ENCODE results near the gene CORO1A.
"Not testable (repeated sequence)": the region's sequence is repeated elsewhere in the genome, so short reads cannot be mapped to it uniquely, and the experiment has no call there.

CORO1A gene

DNA sequence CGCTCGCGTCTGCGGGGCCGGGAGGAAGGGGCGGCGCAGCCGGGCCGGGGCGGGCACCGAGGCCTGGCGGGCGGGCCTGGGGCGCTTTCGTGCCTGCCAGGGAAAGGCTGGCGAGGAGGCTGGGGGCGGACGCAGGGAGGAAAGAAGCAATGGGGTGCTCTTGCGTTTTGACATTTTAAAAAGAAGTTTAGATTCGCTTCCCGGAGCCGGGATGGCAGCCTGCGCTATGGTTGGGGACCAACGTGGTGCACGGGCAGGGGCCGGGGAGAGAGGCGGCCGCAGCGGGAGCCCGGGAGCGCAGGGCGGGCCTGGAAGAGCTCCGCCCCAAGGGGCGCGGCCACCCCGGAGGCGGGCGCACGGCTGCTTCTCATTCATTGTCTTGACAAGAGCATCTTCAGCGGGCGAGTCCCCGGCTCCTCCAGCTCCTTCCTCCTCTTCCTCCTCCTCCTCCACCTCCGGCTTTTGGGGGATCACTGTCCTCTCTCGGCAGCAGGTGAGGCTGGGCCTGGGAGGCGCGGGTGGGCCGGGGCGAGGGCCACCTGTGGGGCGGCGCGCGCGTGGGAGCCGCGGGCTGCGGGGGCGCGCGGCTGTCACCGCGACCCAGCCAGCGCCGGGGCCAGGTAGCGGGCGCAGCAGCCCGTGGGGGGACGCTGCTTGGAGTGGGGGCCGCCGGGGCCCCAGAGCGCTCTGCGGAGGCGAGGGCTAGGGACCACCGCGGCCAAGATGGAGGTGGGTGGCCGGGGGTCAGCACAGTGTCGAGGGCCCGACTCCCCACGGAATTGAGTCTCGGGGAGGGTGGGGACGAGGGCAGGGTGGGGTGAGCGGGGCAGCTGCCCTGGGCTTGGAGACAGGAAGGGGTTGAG, at the start of gene CORO1A:
Gene CORO1A, plus strand, starts transcription at position 370 of the 863 bp plus-strand sequence. CDS start 1,608 bp downstream, outside the sequence.
- peak; percentile 72 for DNase-seq

- DNase-seq = no peak
These were observed 46.3 kb upstream of the CORO1A start for GRCh38 chr16:30136971-30137605.

DNA sequence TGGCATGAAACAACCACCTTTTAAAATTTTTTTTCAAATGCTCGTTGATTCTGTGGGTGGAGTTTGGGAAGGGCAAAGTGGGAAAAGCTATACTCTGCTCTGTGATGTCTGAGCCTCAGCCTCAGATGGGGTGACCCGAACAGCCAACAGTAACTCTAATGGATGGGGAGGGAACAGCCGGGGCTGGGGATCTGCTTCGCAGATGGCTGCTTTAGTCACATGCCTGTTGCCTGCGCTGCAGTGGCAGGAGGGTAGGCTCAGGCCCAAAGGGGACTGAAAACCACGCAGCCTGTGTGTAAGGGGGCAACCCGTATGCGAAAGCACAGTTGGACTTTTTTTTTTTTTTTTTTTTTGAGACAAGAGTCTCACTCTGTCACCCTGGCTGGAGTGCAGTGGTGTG, 45.5 kb upstream of the CORO1A start:
- DNase-seq = no peak

DNA sequence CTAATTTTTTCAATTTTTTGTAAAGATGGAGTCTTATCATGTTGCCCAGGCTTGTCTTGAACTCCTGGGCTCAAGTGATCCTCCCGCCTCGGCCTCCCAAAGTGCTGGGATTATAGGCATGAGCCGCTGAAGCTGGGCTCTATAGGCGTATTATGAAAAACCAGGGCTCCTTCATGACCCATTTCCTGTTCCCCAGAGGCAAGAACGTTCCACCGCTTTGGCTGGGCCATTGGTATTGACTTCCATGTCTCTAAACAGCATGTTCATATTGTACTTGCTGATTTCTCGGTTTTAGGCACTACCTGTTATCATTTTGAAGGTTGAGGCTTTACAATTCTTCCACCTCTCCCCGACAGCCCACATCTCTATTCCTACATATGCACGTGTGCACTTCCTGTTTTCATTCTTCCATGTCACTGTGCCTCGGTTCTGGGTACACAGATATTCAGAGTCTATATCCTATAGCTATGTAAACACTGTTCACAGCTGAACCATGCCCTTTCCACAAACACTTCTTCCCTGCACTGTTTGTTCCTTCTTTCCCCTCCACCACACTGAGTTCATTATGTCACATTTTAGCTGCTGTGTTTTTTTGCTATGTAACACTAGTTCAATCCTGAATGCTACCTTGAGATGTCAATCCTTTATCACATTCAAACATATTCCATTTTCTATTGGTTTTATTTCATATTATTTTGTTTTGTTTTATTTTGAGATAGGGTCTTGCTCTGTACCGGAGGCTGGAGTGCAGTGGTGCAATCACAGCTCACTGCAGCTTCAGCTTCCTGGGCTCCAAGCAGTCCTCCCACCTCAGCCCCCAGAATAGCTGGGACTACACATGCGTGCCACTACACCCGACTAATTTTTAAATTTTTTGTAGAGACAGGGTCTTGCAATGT, 43.6 kb upstream of the CORO1A start:
- DNase-seq = no peak

DNA sequence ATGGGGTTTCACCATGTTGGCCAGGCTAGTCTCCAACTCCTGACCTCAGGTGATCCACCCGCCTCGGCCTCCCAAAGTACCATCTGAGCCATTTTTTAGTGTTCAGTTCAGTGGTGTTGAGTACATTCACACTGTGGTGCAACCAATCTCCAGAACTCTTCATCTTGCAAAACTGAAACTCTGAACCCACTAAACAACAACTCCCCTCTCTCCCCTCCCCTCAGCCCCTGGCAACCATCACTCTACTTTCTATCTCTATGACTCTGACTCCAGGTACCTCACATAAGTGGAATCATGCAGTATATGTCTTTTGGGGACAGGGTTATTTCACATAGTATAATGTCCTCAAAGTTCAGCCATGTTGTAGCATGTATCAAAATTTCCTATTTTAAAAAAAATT, 41.7 kb upstream of the CORO1A start:
- DNase-seq = no peak

- DNase-seq = no peak
These were observed 40.6 kb upstream of the CORO1A start for GRCh38 chr16:30142672-30143346.

GRCh38 chr16:30143347-30143702, 40.1 kb upstream of the CORO1A start:
- no peak for DNase-seq

GRCh38 chr16:30144017-30144416, 39.4 kb upstream of the CORO1A start:
- no peak for DNase-seq

DNA sequence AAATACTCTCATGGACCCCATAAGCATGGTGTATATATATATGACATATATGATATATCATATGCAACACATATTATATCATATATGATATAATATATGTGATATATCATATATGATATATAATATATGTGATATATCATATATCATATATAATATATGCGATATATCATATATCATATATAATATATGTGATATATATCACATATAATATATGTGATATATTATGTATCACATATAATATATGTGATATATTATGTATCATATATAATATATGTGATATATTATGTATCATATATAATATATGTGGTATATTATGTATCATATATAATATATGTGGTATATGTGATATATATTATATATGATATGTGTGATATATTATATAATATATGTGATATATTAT, 38.5 kb upstream of the CORO1A start:
- no peak for DNase-seq

DNA sequence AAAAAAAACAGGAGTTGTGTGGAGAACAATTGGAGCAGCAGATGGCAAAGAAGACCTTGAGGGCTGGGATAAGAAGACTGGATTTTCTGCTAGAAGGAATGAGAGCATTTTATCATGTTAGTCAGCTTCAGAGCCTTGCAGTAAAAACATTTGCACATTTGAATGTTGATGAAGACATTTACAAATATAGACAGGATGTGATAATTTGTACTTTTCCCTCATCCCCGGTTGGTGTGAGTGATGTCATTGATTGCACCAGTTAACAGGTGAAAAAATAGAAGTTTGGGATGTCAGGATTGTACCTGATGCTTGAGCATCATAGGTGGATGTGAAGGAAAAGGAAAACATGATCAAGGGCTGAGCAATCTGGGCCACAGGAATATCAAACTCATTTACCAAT, 37.7 kb upstream of the CORO1A start:
- DNase-seq = no peak

DNA sequence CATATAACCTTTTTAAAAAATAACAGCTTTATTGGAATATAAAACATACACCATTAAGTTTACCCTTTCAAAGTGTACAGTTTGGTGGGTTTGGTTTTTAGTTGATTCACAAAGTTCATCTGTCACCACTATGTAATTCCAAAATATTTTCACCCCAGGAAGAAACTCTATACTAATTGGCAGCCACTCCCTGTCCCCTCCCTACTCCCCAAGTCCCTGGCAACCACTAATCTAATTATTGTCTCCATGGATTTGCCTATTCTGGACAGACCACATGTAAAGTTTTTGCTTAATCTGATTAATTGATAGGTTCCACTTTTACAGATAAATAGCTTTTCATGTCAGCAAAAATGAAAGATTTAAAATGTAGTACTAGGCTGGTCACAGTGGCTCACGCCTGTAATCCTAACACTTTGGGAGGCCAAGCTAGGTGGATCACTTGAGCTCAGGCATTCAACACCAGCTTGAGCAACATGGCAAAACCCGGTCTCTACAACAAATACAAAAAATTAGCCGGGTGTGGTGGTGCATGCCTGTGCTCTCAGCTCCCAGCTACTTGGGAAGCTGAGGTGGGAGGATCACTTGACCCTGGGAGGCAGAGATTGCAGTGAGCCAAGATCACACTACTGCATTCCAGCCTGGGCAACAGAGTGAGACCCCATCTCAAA, 35.4 kb upstream of the CORO1A start:
- no peak for DNase-seq

DNA sequence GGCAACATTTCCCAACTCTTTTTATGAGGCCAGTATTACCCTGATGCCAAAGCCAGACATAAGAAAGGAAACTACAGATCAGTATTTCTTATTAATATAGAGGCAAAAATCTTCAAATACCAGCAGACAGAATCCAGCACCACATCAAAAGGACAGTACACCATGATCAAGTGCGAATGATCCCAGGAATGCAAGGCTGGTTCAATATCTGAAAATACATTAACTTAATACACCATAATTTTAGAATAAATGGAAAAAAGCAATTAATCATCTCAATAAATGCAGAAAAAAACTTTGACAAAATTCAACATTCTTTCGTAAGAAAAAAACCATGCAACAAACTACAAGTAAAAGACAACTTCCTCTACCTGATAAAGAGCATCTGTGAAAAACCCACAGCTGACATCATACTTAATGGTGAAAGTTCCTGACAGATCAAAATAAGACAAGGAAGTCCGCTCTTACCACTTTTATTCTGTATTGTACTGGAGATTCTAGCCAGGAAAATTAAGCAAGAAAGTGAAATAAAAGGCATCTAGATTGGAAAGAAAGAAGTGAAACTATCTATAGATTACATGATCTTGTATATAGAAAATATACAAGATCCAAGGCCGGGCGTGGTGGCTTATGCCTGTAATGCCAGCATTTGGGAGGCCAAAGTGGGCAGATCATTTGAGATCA, 34.0 kb upstream of the CORO1A start:
- no peak for DNase-seq

DNA sequence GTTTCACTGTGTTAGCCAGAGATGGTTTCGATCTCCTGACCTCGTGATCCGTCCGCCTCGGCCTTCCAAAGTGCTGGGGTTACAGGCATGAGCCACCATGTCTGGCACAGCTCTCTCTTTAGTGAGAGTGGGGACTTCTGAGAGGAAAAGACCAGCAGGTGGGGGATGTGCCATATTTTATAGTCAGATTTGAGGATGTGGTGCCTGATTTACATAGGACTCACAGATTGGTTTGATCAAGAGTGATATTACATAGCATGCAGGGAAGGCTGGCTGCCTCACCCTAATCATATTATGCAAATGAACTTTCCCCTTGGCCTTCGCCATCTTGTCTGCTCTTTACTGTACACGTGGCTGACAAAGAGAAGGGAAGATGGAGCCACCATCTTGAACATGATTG, 32.3 kb upstream of the CORO1A start:
- no peak for DNase-seq

DNA sequence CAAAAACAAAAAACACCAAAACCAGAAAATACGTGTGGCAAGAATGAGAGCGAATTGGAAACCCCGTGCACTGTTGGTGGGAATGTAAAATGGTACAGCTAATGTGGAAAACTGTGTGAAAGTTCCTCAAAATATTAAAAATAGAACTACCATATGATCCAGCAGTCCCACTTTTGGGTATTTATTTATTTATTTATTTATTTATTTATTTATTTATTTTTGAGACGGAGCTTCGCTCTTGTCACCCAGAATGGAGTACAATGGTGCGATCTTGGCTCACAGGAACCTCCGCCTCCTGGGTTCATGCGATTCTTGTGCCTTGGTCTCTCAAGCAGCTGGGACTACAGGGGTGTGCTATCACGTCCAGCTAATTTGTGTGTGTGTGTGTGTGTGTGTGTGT, 30.9 kb upstream of the CORO1A start:
- DNase-seq = no peak

GRCh38 chr16:30155188-30155587, 28.2 kb upstream of the CORO1A start:
- DNase-seq = no peak

DNA sequence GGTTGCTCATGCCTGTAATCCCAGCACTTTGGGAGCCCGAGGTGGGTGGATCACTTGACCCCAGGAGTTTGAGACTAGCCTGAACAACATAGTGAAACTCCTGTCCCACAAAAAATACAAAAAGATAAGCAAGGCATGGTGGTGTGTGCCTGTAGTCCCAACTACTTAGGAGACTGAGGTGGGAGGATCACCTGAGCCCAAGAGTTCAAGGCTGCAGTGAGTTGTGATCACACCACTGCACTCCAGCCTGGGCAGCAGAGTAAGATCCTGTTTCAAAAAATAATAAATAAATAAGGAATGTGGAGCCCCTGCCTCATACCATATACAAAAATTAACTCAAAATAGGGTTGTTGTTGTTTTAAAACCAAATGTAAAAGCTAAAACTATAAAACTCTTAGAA, 26.2 kb upstream of the CORO1A start:
- DNase-seq = no peak

DNA sequence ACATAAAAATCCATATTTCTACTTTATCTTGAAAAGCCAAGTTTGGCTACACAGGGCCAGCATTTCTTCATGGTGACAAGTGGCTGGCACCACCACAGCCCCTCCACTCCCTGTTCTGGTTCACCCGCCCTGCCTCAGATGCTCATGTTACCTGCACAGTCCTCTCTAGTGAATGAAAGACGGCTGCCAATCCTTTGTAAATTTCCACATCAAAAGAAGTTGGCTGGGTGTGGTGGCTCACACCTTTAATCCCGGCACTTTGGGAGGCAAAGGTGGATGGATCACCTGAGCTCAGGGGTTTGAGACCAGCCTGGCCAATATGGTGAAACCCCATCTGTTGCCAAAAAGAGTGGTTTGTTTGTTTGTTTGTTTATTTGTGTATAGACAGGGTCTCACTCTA, 19.9 kb upstream of the CORO1A start:
- no peak for DNase-seq

DNA sequence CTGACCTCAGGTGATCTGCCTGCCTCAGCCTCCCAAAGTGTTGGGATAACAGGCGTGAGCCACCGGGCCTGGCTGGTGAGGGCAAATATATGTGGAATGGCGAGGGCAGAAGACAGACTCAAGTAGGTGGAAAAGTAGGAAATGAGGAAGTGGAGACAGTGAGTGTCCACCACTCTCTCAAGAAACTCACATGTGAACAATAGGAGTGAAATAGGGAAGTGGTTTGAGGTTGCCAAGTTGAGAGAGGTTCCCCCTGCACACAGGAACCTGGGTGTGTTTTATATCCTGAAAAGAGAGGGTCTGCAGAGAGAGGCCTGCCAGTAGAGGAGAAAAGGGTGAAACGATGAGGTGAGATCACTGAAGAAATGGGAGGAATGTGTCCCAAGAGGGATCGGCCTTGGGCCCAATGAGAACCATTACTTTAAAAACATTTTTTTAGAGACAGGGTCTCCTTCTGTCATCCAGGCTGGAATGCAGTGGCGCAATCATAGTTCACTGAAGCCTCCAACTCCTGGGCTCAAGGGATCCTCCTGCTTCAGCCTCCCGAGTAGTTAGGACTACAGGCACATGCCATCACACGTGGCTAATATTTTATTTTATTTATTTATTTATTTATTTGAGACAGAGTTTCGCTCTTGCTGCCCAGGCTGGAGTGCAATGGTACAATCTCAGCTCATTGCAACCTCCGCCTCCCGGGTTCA, 17.1 kb upstream of the CORO1A start:
- DNase-seq = no peak

DNA sequence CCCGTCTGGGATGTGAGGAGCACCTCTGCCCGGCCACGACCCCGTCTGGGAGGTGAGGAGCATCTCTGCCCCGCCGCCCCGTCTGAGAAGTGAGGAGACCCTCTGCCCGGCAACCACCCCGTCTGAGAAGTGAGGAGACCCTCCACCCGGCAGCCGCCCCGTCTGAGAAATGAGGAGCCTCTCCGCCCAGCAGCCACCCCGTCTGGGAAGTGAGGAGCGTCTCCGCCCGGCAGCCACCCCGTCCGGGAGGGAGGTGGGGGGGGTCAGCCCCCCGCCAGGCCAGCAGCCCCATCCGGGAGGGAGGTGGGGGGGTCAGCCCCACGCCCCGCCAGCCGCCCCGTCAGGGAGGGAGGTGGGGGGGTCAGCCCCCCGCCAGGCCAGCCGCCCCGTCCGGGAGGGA, 14.7 kb upstream of the CORO1A start:
- not testable (repeated sequence) for DNase-seq

- not testable (repeated sequence) for DNase-seq
These were observed 14.0 kb upstream of the CORO1A start for GRCh38 chr16:30169416-30169815.

GRCh38 chr16:30170145-30170544, 13.3 kb upstream of the CORO1A start:
- not testable (repeated sequence) for DNase-seq

Data from fibroblast of skin of right quadriceps (primary cell).